ENCODE results near the gene SNCB.

SNCB gene

GRCh38 chr5:176644878-176645670 is 14.7 kb upstream of the SNCB start:
- no peak for DNase-seq (ENCODE audit: low read depth, low spot score)

DNA sequence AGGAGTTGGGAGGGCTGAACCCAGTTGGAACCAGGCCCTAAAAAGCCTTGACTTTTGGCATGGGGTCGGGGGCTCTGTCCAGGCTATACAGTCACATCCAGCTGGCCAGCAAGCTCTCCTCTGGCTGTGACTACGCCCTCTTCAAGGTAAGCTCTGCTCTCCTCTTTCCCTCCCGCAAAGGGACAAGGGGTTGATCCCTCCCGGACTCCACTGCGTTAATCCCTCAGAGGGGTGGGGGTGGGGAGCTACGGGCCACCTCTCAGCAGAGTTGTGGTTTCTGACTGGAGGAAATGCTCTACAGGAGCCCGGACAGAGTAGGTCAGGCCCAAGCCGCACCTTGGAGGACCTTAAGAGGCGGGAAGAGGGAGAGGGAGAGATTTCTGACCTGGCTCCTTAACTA is 14.0 kb upstream of the SNCB start:
- no peak for DNase-seq (ENCODE audit: low read depth, low spot score)

GRCh38 chr5:176643491-176644219 is 13.3 kb upstream of the SNCB start:
- no peak for DNase-seq (ENCODE audit: low read depth, low spot score)

GRCh38 chr5:176642675-176643490 is 12.5 kb upstream of the SNCB start:
- DNase-seq (ENCODE audit: low read depth, low spot score), result no peak

- DNase-seq (ENCODE audit: low read depth, low spot score), result no peak
Measured at GRCh38 chr5:176640616-176641015, 10.3 kb upstream of the SNCB start.

GRCh38 chr5:176639981-176640380 is 9.6 kb upstream of the SNCB start:
- no peak for DNase-seq (ENCODE audit: low read depth, low spot score)

- DNase-seq (ENCODE audit: low read depth, low spot score), result no peak
Measured at GRCh38 chr5:176639208-176639607, 8.9 kb upstream of the SNCB start.

- no peak for DNase-seq (ENCODE audit: low read depth, low spot score)
Measured at GRCh38 chr5:176638437-176638836, 8.1 kb upstream of the SNCB start.

DNA sequence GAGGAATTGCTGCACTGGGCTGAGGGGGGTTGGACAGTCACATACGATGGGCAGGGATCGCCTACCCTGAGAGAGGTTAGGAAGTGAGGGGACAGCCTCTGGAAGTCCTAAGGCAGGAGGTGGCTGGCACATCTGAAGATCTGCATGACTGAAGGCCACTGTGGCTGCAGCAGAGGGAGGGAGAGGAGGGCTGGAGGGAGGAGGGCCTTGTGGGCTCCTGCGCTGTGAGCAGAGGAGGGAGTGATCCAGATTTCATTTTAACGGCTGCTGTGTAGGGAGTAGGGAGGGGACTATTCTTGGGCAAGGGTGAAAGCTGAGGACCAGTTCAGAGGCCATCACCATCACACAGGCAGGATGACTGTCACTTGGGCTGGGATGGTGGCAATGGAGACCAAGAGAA is 7.2 kb upstream of the SNCB start:
- DNase-seq (ENCODE audit: low read depth, low spot score), result no peak

GRCh38 chr5:176636426-176636825 is 6.1 kb upstream of the SNCB start:
- DNase-seq (ENCODE audit: low read depth, low spot score), result no peak

DNA sequence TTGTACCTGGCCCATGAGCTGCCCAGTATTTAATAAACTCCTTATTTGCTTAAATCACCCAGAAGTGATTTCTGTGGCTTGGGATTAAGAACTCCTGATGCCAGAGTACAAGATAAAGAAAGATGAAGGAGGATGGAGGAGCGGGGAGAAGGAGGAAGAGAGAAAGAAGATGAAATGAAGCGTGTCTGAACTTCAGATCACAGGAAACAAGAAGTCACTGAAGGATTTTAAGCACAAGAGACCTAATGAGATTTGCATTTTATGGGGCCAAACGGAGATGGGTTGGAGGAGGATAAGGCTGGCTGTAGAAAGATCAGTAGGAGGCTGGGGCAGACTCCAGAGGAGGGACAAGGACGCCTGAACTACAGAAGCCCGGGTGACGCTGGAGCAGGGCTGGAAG is 3.3 kb upstream of the SNCB start:
- no peak for DNase-seq (ENCODE audit: low read depth, low spot score)

- no peak for DNase-seq (ENCODE audit: low read depth, low spot score)
Measured at GRCh38 chr5:176632745-176633144, 2.4 kb upstream of the SNCB start.

DNA sequence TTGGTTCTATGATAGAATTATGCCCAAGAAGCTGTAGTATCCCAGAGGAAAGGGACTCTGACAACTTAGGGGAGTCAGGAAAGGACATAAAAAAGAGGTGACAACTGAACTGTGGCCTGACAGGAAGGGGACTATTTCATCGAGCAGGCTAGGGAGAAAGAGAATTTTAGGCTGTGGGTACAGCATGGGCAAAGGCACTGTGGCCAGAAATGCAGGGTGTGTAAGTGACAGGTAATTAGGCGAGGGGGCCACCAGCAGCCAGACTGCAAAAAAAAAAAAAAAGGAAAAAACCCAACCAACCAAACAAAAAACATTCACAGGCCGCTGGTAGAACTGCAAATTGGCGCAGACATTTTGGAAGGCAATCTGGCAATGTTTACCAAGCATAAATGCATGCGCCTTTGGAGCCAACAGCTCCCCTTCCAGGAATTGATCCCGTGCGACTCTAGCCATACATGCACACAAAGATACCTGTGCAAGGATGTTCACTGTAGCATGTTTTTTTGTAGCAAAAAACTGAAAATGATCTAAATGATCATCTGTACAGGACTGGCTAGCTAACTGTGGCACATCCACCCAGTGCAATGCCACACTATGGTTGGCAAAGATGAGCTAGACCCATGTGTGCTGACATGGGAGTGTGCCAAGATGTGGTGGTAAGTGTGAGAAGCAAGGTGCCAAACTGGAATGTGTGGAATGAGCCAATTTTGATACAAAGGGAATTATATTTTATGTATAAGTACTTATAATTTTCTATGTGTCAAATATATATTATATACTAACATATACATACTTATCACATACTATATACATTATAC is 1.3 kb upstream of the SNCB start:
- DNase-seq (ENCODE audit: low read depth, low spot score), result no peak

- no peak for DNase-seq (ENCODE audit: low read depth, low spot score)
Measured at GRCh38 chr5:176630681-176631222, 418 bp upstream of the SNCB start.

- no peak for DNase-seq (ENCODE audit: low read depth, low spot score)
Measured at GRCh38 chr5:176629317-176629852, 949 bp downstream of the SNCB start.

DNA sequence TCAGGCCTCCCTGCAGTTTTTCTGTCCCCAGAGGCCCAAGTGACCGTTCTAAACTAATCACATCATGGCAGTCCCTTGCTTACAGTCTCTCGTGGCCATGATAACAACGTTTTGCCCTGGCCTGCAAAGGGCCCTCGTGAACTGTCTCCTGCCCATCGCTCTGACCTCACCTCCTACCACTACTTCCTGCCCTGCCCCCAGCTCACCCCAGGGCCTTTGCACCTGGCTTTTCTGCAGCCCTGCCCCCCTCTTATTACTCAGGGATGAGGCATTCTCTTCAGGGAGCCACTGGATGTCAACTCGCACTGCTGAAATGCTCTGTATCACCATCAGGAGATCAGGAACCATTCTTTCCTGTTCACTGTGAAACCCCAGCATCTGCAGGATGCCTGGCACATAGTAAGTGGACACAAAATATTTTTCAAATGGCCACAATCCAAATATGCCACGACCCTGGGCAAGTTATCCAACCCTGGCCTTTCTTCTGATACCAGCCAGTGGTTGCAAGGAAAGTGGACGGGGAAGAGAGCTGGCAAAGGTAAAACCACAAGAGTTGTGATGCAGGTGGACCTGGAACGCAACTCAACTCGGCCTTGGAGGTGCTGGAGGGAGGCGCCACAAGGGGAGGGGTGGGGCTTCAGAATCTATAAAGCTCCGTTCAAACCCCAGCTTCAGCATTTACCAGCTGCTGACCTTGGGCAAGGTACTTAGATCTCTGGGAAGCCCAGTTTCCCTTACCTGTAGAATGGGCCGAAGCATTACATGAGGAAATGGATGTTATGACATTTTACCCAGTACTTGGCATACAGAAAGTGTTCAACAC is 1.7 kb downstream of the SNCB start:
- DNase-seq (ENCODE audit: low read depth, low spot score), result no peak

DNA sequence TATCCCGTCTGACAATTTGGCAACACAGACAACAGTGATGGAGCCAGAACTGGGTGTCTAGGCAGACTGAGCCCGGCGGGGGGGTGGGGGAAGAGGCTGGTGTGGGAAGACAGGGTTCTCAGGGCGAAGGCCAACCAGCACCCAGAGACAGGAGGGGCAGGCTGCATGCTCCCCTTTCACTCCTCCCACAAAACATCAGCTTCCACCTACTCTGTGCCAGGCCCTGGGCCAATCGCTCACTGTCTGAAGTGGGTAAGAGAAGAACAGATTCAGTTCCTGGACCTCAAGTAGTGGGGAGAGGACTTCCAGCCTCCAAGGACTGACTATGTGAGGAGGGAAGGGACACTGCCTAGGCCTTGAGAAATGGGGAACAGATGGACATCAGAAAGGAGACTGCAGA is 2.8 kb downstream of the SNCB start:
- DNase-seq (ENCODE audit: low read depth, low spot score), result no peak

- no peak for DNase-seq (ENCODE audit: low read depth, low spot score)
Measured at GRCh38 chr5:176626876-176627236, 3.5 kb downstream of the SNCB start.

DNA sequence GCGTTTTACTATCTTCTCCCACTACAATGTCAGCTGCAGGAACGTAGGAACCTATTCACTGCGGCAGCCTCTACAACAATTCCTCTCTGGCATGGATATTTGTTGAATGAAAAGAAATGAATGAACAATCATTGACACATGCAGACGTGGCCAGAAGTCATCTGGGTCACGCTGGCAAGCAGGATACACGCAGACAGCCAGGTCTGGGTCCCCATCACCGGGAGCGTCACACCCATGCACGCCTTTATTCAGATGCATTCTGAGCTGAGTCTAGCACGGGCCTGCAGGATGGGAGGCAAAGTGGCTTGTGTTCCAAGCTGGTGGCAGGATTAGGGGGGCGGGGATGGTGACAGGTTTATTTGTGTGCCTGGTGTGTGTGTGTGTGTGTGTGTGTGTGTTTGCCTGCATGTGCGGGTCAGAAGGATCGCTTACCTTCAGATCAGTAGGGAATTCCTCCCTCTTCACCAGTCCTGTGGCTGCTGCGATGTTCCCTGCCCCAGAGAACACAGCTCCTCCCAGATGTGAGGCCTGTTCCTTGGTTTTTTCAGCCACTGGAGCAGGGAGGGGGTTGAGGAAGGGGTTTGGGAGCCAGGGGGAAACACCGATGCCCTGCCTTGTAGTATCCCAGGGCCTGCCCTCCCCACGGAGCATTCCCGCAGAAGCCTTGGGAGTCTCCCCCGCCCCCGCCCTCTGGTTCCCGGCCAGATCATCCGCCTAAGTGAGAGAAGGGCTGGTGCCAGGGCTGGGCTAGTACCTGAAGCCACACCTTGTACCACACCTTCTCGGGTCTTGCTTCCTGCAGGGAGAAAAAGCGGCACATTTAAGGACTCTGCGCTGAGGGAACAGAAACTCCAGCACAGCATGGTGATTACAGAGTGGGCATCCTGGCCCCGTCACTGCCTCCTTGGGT is 4.1 kb downstream of the SNCB start:
- no peak for DNase-seq (ENCODE audit: low read depth, low spot score)
